GM23248 (cell line): ENCODE data around the gene CRIP1.

Experiments
- EZH2 ChIP-seq: fragments of 200-600 bp; sonication (generic); IDR thresholded peaks from 2 replicates; pipeline ENCODE4 v1.6.1; 2018; ENCODE audit warnings: antibody characterized with exemption, mild to moderate bottlenecking; ENCODE audit not compliant: insufficient read depth, poor library complexity, severe bottlenecking
- EZH2phosphoT487 ChIP-seq: fragments of 200-600 bp; sonication (generic); IDR thresholded peaks from 2 replicates; pipeline ENCODE4 v1.6.1; 2018; ENCODE audit warnings: antibody characterized with exemption, moderate library complexity, mild to moderate bottlenecking, low read depth; ENCODE audit not compliant: insufficient read depth

GRCh38 chr14:105490572-105491365 lies 4.1 kb downstream of the CRIP1 start, which contains the start of gene TEDC1:
- TF ChIP-seq EZH2: no peak
- no peak for TF ChIP-seq EZH2phosphoT487
